ENCODE measurements around the gene KCTD14.
"Not testable (repeated sequence)": the region's sequence is repeated elsewhere in the genome, so short reads cannot be mapped to it uniquely, and the experiment has no call there.

The KCTD14 gene

GRCh38 chr11:78023426-78023825 lies 350 bp upstream of the KCTD14 start:
- DNase-seq (ENCODE audit: low read depth): no peak

GRCh38 chr11:78021611-78022010 lies 1.5 kb downstream of the KCTD14 start:
- no peak for DNase-seq (ENCODE audit: low read depth)

- DNase-seq (ENCODE audit: low read depth): no peak
These were observed 2.8 kb downstream of the KCTD14 start for GRCh38 chr11:78020246-78020645.

DNA sequence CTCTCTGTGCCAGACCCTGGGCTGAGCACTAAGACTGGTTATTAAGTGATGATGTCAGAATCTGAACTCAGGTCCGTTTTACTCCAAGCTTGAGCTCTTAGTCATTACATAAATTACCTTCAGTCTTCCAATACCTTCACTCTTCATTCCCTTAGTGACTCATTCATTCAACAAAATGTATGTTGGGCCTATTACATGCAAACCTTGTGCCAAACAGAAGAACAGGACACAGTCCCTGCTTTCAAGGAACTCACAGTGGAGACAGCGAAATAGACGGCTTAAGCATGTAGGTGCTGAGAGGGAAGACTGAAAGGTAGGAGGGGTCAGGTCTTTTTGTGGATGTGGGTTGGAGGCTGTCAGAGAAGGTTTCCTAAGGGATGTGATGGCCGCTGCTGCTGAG lies 3.3 kb downstream of the KCTD14 start:
- DNase-seq (ENCODE audit: low read depth): no peak

- no peak for DNase-seq (ENCODE audit: low read depth)
These were observed 7.2 kb downstream of the KCTD14 start for GRCh38 chr11:78015878-78016277.

- not testable (repeated sequence) for DNase-seq (ENCODE audit: low read depth)
These were observed 8.0 kb downstream of the KCTD14 start for GRCh38 chr11:78014937-78015520.

DNA sequence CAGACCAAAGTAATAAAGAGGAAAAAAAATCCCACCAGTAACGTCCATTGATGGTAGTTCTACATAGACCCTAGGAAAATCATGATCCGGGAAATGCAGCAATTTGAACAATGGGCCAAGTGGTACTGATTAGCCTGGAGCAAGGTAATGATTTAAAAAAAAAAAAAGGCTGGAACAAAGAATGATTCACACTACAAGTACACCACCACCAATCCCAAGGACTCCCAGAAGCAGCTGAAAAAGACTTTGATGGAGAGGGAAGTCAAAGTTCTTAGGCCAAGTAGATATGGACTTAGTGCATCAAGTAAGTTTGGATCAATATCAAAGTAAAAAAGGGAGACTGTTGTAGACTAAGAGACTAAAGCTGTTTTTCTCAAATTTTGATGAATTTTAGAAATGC lies 11.8 kb downstream of the KCTD14 start:
- no peak for DNase-seq (ENCODE audit: low read depth)

GRCh38 chr11:78010755-78011154 lies 12.3 kb downstream of the KCTD14 start:
- no peak for DNase-seq (ENCODE audit: low read depth)

GRCh38 chr11:78010304-78010703 lies 12.8 kb downstream of the KCTD14 start:
- no peak for DNase-seq (ENCODE audit: low read depth)

- DNase-seq (ENCODE audit: low read depth): no peak
These were observed 14.0 kb downstream of the KCTD14 start for GRCh38 chr11:78009062-78009461.

GRCh38 chr11:78000193-78000592 lies 22.9 kb downstream of the KCTD14 start:
- DNase-seq (ENCODE audit: low read depth): peak; percentile 22

DNA sequence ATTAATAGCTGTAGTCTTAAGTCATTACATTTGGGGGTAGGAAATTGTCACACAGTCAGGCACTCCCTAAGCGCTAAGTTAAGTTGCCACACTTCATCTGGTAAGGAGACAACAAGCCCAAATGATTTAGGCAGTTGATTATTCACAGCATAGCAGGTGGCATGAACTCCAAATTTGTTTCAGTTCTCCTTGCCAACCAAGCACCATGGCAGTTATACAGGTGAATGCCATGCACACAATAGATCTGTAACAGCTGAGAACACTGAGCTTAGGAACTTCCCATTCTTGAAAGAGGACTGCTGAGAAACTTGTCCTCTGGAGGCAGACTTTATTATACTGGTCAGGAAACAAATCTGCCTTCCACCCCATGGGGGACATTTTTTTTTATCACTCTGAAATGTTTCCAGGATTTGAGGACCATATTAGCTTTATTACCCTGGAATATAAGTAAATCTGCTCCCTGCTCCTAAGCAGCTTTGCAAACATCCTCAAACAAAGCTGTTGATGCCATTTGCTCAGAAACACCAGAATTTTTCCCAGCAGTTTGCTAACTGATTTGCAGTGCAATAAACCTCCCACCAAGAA lies 23.5 kb downstream of the KCTD14 start:
- no peak for DNase-seq (ENCODE audit: low read depth)

- DNase-seq (ENCODE audit: low read depth): peak; percentile 94
These were observed 28.4 kb downstream of the KCTD14 start, which contains the start of gene INTS4 for GRCh38 chr11:77994434-77995362. Gene INTS4 (minus strand): TSS chr11:77994668. CDS start chr11:77994643, 25 bp downstream.

DNA sequence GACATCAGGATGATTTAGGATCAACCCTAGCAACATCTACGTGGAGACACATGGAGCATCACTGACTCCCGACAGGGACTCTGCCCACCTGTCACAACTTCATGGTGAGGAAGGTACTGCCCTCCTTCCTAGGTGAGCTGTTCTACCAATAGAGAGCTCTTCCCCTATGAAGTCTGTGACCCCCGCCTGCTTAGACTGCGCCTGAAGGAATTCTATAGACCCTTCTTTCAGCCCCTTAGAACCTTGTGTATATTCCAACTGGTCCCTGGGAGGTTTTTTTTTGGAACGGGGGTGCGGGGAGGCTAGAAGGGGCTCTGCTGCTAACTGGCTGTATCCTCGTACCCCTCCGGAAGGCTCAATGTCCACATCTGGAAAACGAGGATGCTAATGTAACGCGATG lies 29.2 kb downstream of the KCTD14 start:
- no peak for DNase-seq (ENCODE audit: low read depth)

GRCh38 chr11:77990981-77991380 lies 32.1 kb downstream of the KCTD14 start:
- DNase-seq (ENCODE audit: low read depth): no peak

DNA sequence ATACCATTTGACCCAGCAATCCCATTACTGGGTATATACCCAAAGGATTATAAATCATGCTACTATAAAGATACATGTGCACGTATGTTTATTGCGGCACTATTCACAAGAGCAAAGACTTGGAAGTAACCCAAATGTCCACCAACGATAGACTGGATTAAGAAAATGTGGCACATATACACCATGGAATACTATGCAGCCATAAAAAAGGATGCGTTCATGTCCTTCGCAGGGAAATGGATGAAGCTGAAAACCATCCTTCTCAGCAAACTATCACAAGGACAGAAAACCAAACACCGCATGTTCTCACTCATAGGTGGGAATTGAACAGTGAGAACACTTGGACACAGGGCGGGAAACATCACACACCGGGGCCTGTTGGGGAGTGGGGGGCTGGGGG lies 36.6 kb downstream of the KCTD14 start:
- not testable (repeated sequence) for DNase-seq (ENCODE audit: low read depth)

- no peak for DNase-seq (ENCODE audit: low read depth)
These were observed 41.6 kb downstream of the KCTD14 start for GRCh38 chr11:77981346-77981947.

- DNase-seq (ENCODE audit: low read depth): no peak
These were observed 54.7 kb downstream of the KCTD14 start for GRCh38 chr11:77968337-77968736.

DNA sequence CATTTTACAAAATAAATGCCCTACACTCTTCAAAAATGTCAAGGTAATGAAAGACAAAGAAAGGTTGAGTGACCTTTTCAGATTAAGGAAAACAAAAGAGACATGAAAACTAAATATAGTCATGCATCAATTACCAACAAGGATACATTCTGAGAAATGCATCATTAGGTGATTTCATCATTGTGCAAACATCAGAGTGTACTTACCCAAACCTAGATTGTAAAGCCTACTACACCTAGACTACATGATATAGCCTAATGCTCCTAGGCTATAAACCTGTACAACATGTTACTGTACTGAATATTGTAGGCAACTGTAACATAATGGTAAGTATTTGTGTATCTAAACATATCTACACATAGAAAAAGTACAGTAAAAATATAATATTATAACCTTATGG lies 55.3 kb downstream of the KCTD14 start:
- no peak for DNase-seq (ENCODE audit: low read depth)

DNA sequence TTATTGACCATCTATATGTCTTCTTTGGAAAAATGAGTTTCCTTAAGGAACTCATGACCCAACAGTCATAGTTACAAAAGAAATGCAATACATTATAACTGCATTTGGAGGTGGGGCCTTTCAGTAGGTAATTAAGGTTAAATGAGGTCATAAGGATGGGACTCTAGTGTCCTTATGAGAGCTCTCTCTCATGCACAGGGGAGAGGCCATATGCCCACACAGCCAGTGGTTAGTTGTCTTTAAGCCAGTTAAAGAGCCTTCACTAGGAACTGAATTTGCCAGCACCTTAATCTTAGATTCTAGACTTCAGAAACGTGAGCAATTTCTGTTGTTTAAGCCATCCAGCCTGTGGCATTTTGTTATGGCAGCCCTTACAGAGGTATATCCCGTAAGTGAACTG lies 56.0 kb downstream of the KCTD14 start:
- no peak for DNase-seq (ENCODE audit: low read depth)

GRCh38 chr11:77966338-77966737 lies 56.7 kb downstream of the KCTD14 start:
- DNase-seq (ENCODE audit: low read depth): no peak

Measured in activated T-cell treated with anti-CD3 and anti-CD28 coated beads for 1 hour (primary cell).